COLO668 (cell line): ENCODE measurements around the gene AK3.
"Not testable (repeated sequence)": the region's sequence is repeated elsewhere in the genome, so short reads cannot be mapped to it uniquely, and the experiment has no call there.

Source experiments
- DNase-seq: peaks from one replicate; lab custom pipeline; 2025; ENCODE audit not compliant: unreplicated experiment; lab: John Stamatoyannopoulos, UW

AK3 gene

GRCh38 chr9:4740638-4741364, at the start of gene AK3:
AK3 (minus strand) TSS chr9:4741202; CDS start chr9:4741087, 115 bp downstream.
- DNase-seq, result peak; percentile 91

GRCh38 chr9:4788703-4789102, 47.7 kb upstream of the AK3 start:
- DNase-seq, result no peak

- DNase-seq, result no peak
These were observed 46.9 kb upstream of the AK3 start for GRCh38 chr9:4787876-4788275.

GRCh38 chr9:4786599-4786998, 45.6 kb upstream of the AK3 start:
- no peak for DNase-seq

GRCh38 chr9:4784403-4784802, 43.4 kb upstream of the AK3 start:
- no peak for DNase-seq

- DNase-seq, result not testable (repeated sequence)
These were observed 42.2 kb upstream of the AK3 start for GRCh38 chr9:4783191-4783590.

GRCh38 chr9:4781408-4781807, 40.4 kb upstream of the AK3 start:
- DNase-seq, result no peak

- DNase-seq, result no peak
These were observed 39.6 kb upstream of the AK3 start for GRCh38 chr9:4780651-4781050.

- DNase-seq, result not testable (repeated sequence)
These were observed 34.0 kb upstream of the AK3 start for GRCh38 chr9:4774958-4775357.

GRCh38 chr9:4774209-4774608, 33.2 kb upstream of the AK3 start:
- DNase-seq, result no peak

GRCh38 chr9:4771788-4772187, 30.8 kb upstream of the AK3 start:
- DNase-seq, result no peak

GRCh38 chr9:4769321-4770080, 28.5 kb upstream of the AK3 start:
- DNase-seq, result no peak

- DNase-seq, result no peak
These were observed 27.7 kb upstream of the AK3 start for GRCh38 chr9:4768681-4769080.

GRCh38 chr9:4764033-4764432, 23.0 kb upstream of the AK3 start:
- DNase-seq, result no peak

- DNase-seq, result no peak
These were observed 22.0 kb upstream of the AK3 start for GRCh38 chr9:4762886-4763541.

GRCh38 chr9:4762108-4762885, 21.3 kb upstream of the AK3 start:
- peak; percentile 75 for DNase-seq

GRCh38 chr9:4760122-4760521, 19.1 kb upstream of the AK3 start:
- no peak for DNase-seq

GRCh38 chr9:4756420-4756819, 15.4 kb upstream of the AK3 start:
- no peak for DNase-seq

- DNase-seq, result no peak
These were observed 14.1 kb upstream of the AK3 start for GRCh38 chr9:4755026-4755609.

GRCh38 chr9:4754530-4754929, 13.5 kb upstream of the AK3 start:
- DNase-seq, result not testable (repeated sequence)
